ENCODE measurements around the gene SLC16A1. TPM values are rescaled to one million over a fixed set of nuclear protein-coding genes. Genes with fewer than 3 reads are reported as not detected.

Gene SLC16A1
- polyA plus RNA-seq, 3 donors, result 2.4 to 13.1 (median 10.3) TPM

DNA sequence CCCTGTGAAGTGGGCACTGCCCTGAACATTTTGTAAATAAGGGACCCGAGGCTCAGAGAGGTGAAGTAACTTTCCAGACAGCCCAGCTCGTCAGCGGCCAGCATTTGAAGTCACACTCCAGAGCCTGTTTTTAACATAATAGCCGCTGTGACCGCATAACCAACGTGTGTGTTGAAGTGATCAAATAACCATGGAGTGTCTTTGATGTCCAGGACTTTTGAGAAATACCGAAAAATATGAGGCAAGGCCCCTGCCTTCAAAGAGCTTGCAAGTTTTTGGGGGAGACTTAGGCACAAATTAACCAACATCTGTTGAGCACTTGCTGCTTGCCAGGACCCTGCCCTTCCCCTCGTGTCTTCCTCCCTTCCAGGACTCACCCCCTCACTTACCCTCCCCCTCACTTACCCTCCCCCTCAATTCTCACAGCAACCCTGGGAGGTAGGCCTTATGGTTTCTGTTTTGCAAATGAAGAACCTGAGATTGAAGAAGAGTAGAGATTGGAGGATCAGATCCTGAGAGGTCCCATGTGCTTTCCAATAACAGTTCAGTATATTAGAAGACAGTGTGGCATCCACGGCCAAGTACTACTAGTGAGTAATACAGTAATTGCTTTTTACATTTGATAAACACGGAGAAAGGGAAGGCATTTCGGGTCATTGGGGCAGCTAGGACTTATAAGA lies 1.3 kb upstream of the SLC16A1 start:
- intact Hi-C loops (cut with micrococcal nuclease), result loop anchor here (10.0 kb wide), 3 partner anchors 88 to 242 kb away; partner anchors contain the start of genes LRIG2 (in 1 of the 2) and PPM1J (in 1 of the 2)
- H3K4me2 ChIP-seq (replicated peaks; ENCODE audit: extremely low read depth, low read length, poor library complexity, severe bottlenecking), result peak overlapping the region; percentile 82
- Mint-ChIP-seq H3K4me3 (peak overlapping the region; percentile 97 to 100), H3K27ac (peak overlapping the region; percentile 90 to 98 (median 96)), H3K9me3 (no peaks in the 10 kb centered on the region), H3K27me3 (ENCODE audit: low read depth in 3 of 3) (peaks cover 0 to 2% (median 0%) of the 10 kb centered on the region in 3 donors), H3K36me3 (peaks cover 16 to 19% of the 10 kb centered on the region in 2 donors), H3K4me1 (peaks cover 56% of the 10 kb centered on the region)
- H3K36me3 ChIP-seq (replicated peaks in 1 of 2; ENCODE audit: control insufficient read depth in 1 of 2, insufficient read depth in 2 of 2, low read length in 2 of 2), result peaks cover 2 to 9% of the 10 kb centered on the region in 2 donors
- peak overlapping the region; percentile 49 to 90 (median 85) for H3K4me3 ChIP-seq (replicated peaks in 1 of 3; ENCODE audit: low read depth in 2 of 3, low read length in 3 of 3)
- peaks cover 39% of the 10 kb centered on the region for H3K79me2 ChIP-seq (ENCODE audit: insufficient read depth, low read length)
- DNase-seq, result peak; percentile 14 to 35 (median 14)
- H3K9me3 ChIP-seq (replicated peaks in 1 of 2; ENCODE audit: control insufficient read depth in 1 of 2, insufficient read depth in 1 of 2, low read length in 2 of 2), result no peaks in the 10 kb centered on the region
- WGBS (ENCODE audit: insufficient coverage), result 56% methylated on average over 10 of the region's 11 CpGs
- TF ChIP-seq, protein P1, sequence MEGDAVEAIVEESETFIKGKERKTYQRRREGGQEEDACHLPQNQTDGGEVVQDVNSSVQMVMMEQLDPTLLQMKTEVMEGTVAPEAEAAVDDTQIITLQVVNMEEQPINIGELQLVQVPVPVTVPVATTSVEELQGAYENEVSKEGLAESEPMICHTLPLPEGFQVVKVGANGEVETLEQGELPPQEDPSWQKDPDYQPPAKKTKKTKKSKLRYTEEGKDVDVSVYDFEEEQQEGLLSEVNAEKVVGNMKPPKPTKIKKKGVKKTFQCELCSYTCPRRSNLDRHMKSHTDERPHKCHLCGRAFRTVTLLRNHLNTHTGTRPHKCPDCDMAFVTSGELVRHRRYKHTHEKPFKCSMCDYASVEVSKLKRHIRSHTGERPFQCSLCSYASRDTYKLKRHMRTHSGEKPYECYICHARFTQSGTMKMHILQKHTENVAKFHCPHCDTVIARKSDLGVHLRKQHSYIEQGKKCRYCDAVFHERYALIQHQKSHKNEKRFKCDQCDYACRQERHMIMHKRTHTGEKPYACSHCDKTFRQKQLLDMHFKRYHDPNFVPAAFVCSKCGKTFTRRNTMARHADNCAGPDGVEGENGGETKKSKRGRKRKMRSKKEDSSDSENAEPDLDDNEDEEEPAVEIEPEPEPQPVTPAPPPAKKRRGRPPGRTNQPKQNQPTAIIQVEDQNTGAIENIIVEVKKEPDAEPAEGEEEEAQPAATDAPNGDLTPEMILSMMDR (IDR thresholded peaks at IDR 0.05), result no peak
- peaks cover 30 to 34% of the 10 kb centered on the region in 2 donors for H3K4me1 ChIP-seq (ENCODE audit: control insufficient read depth in 1 of 2, insufficient read depth in 2 of 2, low read length in 2 of 2)
- H3K27me3 ChIP-seq (ENCODE audit: control insufficient read depth in 2 of 2, insufficient read depth in 2 of 2, low read length in 2 of 2), result no peaks in the 10 kb centered on the region
- peak overlapping the region; percentile 95 for H2AFZ ChIP-seq (ENCODE audit: insufficient read depth, low read depth, low read length, poor library complexity, severe bottlenecking)
- peak overlapping the region; percentile 84 for H3K9ac ChIP-seq (ENCODE audit: insufficient read depth, low read length, poor library complexity, severe bottlenecking)
- H4K20me1 ChIP-seq (ENCODE audit: insufficient read depth, low read length), result no peaks in the 10 kb centered on the region
- H3K27ac ChIP-seq (ENCODE audit: low read depth in 1 of 2, low read length in 2 of 2), result peak overlapping the region; percentile 90 to 91

DNA sequence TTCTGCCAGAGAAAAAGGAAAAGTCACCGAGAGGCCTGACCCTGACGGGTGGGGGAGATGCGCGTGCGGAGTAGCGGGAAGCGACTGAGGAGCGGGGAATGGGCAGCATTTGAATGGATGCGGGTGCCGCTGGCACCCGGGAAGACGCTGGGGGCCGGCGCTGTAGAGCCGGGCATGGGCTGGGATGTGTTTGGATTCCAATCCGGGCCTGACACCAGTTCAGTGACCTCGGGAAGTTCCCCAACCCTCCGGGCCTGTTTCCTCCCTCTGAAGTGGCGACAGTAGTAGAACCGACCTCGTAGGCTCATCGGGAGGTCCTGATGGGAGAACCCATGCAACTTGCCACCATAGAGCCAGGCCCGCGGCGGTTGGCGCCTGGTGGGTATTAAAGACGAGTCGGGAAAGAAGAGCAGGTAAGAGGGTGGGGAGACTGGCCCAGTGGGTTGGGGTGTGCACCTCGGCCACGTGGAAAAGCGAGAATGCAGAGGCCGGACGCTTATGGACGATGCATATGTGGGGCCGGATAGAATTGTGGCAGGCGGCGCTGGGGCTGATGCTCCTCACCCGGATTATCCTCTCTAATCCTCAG lies 642 bp upstream of the SLC16A1 start:
- WGBS (ENCODE audit: insufficient coverage), result 6% methylated on average over 35 of the region's 38 CpGs
- TF ChIP-seq, protein P1 (IDR thresholded peaks at IDR 0.05), result no peak
- peak overlapping the region; percentile 84 for H3K9ac ChIP-seq (ENCODE audit: insufficient read depth, low read length, poor library complexity, severe bottlenecking)
- Mint-ChIP-seq H3K4me3 (peak overlapping the region; percentile 97 to 100), H3K4me1 (peaks cover 54% of the 10 kb centered on the region), H3K36me3 (peaks cover 12 to 16% of the 10 kb centered on the region in 2 donors), H3K27ac (peak overlapping the region; percentile 90 to 98 (median 96)), H3K27me3 (ENCODE audit: low read depth in 3 of 3) (peaks cover 0 to 2% (median 0%) of the 10 kb centered on the region in 3 donors), H3K9me3 (no peaks in the 10 kb centered on the region)
- peak overlapping the region; percentile 95 for H2AFZ ChIP-seq (ENCODE audit: insufficient read depth, low read depth, low read length, poor library complexity, severe bottlenecking)
- H4K20me1 ChIP-seq (ENCODE audit: insufficient read depth, low read length), result no peaks in the 10 kb centered on the region
- H3K9me3 ChIP-seq (replicated peaks in 1 of 2; ENCODE audit: control insufficient read depth in 1 of 2, insufficient read depth in 1 of 2, low read length in 2 of 2), result no peaks in the 10 kb centered on the region
- H3K4me3 ChIP-seq (replicated peaks in 1 of 3; ENCODE audit: low read depth in 2 of 3, low read length in 3 of 3), result peak overlapping the region; percentile 49 to 90 (median 85)
- peak overlapping the region; percentile 90 to 91 for H3K27ac ChIP-seq (ENCODE audit: low read depth in 1 of 2, low read length in 2 of 2)
- peaks cover 30 to 34% of the 10 kb centered on the region in 2 donors for H3K4me1 ChIP-seq (ENCODE audit: control insufficient read depth in 1 of 2, insufficient read depth in 2 of 2, low read length in 2 of 2)
- peaks cover 42% of the 10 kb centered on the region for H3K79me2 ChIP-seq (ENCODE audit: insufficient read depth, low read length)
- peaks cover 2 to 9% of the 10 kb centered on the region in 2 donors for H3K36me3 ChIP-seq (replicated peaks in 1 of 2; ENCODE audit: control insufficient read depth in 1 of 2, insufficient read depth in 2 of 2, low read length in 2 of 2)
- peak in 1 of 3 donors; percentile 52 for DNase-seq
- H3K4me2 ChIP-seq (replicated peaks; ENCODE audit: extremely low read depth, low read length, poor library complexity, severe bottlenecking), result peak overlapping the region; percentile 82
- H3K27me3 ChIP-seq (ENCODE audit: control insufficient read depth in 2 of 2, insufficient read depth in 2 of 2, low read length in 2 of 2), result no peaks in the 10 kb centered on the region
- intact Hi-C loops (cut with micrococcal nuclease), result loop anchor here (10.0 kb wide), 3 partner anchors 88 to 242 kb away; partner anchors contain the start of genes LRIG2 (in 1 of the 2) and PPM1J (in 1 of the 2)
